Esophagus squamous epithelium (tissue), 4 donors: Measurements from ENCODE around the gene CALY.

Source experiments
- CTCF ChIP-seq, 6 experiments: fragments of 450-650 bp in 4 of 6; fragments of 200-600 bp in 2 of 6; sonication (generic) in 2 of 6; IDR thresholded peaks; one replicate each; pipeline ENCODE4 v1.5.1; 2016 to 2019; ENCODE audit warnings: antibody characterized with exemption in 6 of 6, mild to moderate bottlenecking in 4 of 6, moderate library complexity in 4 of 6
- POLR2A ChIP-seq, 4 donors: fragments of 450-650 bp; IDR thresholded peaks; one replicate each; pipeline ENCODE4 v1.6.1; 2017; ENCODE audit warnings: antibody characterized with exemption in 4 of 4, mild to moderate bottlenecking in 4 of 4, moderate library complexity in 3 of 4

- TF ChIP-seq CTCF (IDR thresholded peaks at IDR 0.05), result no peak
- no peak for TF ChIP-seq POLR2A (IDR thresholded peaks at IDR 0.05)
Measured at GRCh38 chr10:133336118-133336576, 549 bp downstream of the CALY start.
